T-helper 1 cell treated with Interleukin-12 subunit alpha and Interleukin-12 subunit beta and Interleukin-4 antibody, amounts not matched to agents 30 ng/mL and 1 ng/mL, for 36 hours (primary cell): ENCODE results near the gene TCERG1L. TPM values are rescaled to one million over a fixed set of nuclear protein-coding genes. Genes with fewer than 3 reads are reported as not detected.

Source experiments
- intact Hi-C: fragments of 100-400 bp; cut with micrococcal nuclease; formaldehyde crosslinking; loops from one replicate; pipeline ENCODE4 v1.15.1; 2024
- total RNA-seq: library from RNA; stranded (reverse); gene quantifications from 2 replicates; pipeline ENCODE4 v1.2.3, GENCODE V29; 2022

TCERG1L gene
- total RNA-seq, 1 donor from 2014 or later = not detected

DNA sequence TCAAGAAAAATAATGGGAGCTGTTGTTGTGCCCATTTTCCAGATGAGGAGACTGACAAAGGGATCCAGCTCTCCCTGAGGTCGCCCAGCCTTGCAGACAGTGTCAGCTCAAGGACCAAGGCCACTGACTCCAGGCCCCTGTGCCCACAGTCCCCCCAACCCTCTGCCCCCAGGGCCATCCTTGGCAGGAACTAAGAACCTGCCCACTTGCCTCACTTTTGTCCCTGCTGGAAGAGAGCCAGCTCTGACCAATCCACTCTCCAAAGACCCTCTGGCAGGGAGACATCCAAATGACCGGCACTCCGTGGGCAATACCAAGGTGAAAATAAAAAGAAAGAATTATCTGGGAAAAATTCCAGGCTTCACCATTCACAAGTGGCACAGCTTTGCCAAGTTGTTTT lies 101.3 kb downstream of the TCERG1L start:
- intact Hi-C loops = no loop called here

DNA sequence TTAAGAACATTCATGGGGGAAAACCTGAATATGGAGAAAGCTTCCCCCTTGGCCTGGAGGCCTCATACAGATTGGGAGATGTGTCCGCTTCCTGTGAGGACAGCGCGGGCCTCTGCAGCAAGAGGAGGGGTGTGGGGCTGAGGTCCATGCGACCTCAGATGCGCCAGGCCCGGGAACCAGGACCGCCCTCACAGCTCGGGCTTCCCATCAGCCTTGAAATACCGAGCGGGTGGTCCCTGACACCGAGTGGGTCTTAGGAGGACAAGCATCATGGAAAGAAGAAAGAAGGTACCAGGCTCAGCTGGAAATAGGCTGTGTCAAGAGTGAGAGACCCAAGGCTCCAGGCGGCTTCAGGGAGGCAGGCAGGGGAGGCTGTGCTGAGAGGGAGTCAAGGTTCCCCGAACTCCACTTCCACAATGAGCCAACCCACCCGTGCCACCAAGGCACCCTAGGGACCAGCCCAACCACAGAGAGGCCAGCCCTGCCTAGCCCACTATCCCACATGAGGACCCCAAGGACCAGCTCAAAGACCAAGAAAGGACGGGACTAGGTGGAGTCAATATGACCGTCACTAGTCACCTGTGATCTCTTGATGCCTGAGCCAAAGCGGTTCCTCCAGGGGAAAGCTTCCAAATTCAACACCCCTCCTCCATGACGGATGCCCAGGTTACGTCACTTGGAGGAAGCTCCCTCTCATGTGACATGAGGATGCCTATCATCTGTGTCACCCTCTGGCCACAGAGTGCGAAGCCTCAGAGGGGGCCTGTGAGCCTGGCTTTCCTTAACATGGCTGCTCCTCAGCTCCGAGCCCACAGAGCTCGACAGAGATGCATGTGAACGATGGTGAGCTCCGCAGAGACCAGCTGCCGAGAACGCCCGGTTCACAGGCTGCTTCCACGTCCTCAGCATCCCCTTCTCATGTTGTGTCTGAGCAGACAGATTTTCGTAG lies 103.7 kb downstream of the TCERG1L start:
- intact Hi-C loops = no loop called here

DNA sequence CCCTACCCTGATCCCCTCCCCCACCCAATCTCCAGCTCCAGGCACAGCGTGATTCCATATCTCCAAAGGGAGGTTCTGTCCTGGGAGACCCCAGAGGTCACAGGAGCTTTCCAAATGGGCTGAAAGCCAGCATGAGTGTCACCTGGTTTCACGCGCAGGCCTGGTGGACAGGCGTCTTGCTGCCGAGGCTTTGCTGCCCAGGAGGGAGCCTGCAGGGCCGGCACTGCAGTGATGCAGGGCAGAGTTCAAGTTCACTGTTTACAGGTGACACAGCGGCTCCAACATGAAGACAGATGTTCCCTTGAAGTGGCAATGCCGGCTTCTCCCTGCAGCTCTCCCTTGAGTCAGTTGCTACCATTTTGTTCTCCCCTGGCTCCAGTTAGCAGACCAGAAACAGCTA lies 104.3 kb downstream of the TCERG1L start:
- intact Hi-C loops = no loop called here

DNA sequence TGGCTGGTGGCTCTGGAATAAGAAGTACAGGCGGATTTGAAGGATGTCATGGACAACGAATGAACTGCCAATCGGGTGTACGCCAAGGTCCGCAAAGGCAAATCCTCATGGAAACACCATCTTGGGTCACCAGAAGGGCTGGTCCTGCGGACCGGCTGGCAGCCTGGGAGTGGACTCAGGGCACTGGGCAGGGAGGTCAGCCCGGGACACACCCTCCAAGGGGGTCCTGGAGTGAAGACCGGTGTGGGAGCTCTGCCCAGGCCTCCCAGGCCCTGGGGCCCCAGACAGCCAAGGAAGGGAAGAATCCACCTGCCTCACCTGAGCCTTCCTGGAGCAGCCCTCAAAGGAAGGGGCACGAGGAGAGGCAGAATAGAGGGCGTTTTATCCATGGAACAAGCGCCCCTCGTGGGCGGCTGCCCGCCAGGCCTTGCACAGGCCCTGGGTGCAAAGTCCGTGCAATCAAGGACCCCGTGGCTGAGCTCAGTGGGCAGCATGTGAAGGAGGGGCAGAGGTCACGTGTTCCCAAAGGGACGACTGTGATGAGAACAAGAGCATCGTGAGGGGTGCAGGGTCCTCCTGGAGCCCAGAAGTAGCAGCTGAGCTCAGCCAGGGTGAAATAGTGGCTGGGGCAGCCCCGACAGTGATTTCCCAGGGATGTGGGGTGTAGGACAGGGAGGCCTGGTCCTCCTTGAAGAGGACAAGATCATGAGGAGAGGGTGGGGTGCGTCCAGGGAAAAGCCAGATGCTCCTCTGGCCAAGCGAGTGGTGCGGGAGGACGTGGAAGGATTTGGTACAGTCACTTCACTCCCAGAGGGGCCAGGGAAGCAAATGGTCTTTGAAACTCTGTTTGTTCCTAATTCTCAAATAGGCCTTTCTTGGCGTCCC lies 105.2 kb downstream of the TCERG1L start:
- intact Hi-C loops = no loop called here

DNA sequence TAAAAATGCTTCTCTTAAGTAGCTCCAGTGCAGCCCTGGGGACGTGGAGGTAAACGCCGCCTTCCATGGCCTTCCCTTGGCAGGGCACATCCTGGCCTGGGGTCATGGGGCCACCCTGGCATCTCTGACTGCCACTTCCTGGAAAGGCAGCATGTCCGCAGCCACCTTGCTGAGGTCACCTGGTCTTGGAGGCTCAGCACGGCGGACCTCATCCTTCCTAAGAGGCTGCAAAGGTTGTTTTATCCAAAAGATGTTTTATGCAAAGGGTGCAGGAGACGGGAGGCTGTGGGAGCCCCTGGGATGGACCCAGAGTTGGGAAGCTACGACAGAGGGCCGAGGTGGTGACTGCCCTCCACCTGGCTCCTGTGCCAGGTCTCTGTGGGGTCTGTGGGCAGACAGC lies 106.0 kb downstream of the TCERG1L start:
- intact Hi-C loops = no loop called here

DNA sequence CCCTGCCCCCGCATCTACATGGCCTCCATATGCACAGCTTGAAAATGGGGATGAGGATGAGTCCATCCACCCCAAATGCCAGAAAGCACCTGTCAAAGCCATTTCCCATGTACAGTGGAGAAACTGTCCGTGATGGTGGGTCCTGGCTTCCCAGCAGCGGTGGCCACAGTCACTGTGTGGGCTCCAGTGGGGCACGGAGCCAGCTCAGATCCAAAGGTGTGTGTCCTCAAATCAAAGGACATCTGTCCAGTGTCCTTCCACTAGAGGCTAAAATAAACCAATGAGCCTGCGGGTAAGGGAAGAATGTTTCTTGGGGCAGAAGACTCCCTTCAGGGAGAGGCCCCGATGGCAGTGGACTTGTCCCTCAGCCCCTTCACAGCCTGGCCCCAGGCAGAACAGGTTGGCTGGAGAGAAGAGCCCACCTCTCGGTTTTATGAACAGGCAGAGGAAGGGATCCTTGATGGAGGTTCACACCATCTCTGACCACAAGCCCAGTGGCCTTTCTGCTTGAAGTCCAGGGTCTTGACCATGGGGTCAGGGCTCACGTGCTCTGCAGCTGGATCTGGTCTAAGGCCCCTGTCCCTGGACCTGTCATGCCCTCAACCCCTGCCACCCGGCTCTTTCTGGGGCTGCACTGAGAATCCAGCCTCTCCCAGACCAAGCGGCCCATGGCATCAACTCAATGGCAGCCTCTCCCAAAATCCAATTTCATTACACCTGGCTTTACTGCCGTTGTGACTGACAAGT lies 106.9 kb downstream of the TCERG1L start:
- intact Hi-C loops = no loop called here

DNA sequence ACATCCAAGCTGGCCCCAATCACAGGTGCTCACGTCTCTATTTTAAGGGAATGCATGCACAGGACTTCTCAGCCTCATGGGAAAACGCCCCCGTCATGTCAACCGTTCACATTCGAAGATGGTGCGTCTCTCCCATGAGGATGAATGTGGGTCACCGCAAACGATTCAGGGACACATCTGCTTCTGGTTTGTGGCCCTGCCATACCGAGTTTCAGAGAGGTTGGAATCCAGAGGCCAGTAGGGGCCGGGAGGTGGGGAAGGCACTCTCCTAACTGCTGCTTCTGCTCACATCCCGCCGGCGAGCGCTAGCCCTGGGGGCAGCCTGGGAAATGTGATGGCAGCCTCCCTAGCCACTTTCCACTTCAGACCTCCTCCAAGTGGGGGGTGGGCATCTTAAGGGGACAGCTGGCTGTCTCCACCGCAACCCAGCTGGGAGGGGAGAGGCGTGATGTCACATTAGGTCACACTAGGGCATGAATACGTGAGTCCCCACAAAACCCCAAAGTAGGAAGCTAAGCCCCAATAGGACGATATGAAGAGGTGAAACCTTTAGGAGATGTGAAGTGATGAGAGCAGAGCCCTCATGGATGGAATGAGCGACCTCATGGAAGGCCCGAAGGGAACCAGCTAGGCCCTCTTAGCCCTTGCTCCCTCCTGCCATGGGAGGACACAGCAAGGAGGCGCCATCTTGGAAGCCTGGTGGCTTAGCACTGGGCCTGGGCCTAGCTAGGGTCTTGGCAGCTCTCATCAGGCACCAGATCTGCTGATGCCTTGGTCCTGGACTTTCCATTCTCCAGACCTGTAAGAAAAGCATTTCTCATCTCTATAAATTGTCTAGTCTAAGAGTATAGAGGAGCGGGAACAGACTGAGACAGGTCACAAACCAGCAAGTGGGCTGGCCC lies 107.8 kb downstream of the TCERG1L start:
- intact Hi-C loops = no loop called here

DNA sequence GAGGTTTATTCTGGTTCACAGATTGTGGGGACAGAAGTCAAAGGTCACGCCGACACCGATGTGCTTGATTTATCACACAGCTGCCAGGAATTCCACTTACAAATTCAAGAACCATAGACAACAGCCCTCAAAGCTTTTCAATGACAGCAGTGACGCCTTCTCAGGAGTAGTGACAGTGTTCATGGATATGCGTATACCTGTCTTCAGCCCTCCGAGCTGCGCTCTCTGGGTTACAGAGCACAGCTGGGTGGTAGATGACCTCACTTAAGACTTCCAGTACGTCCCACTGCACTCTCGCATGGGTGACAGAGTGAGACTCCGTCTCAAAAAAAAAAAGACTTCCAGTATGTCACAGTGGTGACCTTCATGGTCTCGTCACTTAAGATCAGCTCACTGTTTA lies 108.5 kb downstream of the TCERG1L start:
- intact Hi-C loops = no loop called here

DNA sequence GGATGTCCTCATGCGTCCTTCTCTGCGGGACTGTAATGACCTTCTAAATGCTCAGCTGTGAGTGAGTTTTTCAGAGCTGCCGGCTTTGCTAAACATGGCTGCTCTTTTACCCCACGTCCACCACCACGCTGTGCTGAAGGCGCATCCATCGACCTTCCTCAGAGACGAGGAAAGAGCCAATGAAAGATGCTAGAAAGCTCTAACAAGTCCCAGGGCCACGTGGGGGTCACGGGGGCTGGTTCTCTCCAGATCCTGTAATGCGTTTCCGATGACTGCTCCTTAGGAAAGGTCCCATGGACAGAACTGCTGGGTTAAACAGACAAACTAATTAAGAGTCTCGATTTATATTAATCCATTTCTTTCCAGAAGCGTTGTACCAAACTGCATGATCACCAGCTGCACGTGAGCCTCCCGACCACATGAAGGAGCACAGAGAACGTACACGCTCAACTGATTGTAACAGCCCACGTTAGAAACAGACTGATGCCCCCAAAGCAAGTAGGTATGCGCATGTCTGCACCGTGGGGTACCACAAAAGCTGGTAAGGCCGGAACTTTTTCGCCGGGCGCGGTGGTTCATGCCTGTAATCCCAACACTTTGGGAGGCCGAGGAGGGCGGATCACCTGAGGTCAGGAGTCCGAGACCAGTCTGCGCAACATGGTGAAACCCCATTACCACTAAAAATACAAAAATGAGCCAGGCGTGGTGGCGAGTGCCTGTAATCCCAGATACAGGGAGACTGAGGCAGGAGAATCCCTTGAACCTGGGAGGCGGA lies 109.6 kb downstream of the TCERG1L start:
- intact Hi-C loops = no loop called here

DNA sequence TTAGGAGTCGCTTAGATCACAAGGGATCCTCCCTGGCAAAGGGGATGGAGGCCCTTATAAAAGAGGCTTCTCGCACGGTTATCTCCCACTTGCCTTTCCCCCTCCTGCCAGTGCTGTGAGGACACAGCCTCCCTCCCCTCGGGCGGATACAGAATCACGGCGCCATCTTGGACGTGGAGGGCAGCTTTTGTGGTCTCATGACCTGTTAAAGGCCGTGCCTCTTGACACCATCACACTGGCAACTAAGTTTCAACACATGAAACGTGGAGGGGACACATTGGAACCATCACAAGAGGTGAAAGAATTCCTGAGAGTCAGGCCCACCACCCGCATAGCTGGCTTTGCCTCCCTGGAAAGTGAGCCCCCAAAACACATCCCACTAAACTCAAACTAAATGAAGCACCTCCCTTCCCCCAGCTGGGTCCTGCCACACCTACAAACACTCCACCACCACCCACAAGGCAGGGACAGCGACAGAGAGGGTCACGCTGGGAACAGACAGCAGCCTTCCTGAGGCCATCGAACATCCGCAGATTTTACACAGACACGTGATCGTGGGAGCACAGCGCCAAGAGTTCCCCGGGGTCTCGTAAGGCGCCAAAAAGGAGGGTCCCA lies 110.6 kb downstream of the TCERG1L start:
- intact Hi-C loops = no loop called here

DNA sequence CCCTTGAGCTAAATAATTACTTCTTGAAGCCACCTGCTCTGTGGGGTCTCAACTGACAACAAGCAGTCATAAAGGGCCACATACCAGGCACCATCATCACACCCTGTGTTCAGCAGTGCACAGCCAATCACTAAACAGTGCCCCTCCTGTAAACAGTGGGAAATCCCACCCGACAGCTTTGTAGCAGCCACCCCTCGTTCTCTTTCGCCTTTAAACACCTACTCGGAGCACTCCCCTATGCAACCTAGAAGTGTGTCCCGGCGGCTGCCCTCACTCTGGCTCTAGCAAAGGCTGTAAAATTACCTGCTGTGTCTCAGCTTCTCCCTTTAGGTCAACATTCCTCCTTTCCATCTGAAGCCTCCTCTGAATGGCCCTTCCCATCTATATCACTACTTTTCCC lies 111.9 kb downstream of the TCERG1L start:
- intact Hi-C loops = no loop called here

DNA sequence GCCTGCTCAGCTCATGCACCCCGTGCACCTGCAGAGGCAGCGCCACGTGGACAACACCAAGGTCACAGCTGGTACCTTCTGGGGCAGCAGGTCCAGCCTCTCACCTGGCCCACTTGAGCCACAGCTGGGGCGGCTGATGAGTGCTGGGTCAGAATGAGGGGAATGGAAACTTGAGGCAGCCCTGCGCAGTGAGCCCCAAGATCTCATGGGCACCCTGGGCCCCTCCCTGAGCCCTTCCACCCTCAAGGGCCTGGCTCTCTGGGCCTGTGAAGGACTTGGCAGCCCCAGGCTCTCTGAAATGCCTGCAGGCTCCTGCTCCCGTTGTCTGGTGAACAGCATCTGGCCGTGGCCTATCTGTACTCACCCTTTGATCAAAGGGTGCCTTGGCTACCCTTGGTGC lies 112.7 kb downstream of the TCERG1L start:
- intact Hi-C loops = no loop called here

DNA sequence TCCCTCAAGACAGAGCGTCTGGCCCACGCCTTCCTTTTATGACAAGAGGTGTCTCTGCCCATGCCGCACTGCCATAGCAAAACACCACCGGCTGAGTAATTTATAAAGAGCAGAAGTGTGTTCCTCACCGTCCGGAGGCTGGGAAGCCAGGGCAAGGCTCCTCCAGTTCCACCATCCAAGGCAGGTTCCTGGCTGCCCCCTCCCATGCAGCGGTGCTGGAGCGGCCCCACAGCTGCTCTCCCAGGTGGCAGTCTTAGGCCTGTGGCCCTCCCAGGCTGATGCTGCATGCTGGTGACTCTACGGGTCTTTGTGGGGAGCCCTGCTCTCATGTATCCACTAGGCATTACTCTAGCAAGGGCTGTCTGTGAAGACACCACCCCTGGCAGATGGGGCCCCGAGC lies 113.1 kb downstream of the TCERG1L start:
- intact Hi-C loops = no loop called here

DNA sequence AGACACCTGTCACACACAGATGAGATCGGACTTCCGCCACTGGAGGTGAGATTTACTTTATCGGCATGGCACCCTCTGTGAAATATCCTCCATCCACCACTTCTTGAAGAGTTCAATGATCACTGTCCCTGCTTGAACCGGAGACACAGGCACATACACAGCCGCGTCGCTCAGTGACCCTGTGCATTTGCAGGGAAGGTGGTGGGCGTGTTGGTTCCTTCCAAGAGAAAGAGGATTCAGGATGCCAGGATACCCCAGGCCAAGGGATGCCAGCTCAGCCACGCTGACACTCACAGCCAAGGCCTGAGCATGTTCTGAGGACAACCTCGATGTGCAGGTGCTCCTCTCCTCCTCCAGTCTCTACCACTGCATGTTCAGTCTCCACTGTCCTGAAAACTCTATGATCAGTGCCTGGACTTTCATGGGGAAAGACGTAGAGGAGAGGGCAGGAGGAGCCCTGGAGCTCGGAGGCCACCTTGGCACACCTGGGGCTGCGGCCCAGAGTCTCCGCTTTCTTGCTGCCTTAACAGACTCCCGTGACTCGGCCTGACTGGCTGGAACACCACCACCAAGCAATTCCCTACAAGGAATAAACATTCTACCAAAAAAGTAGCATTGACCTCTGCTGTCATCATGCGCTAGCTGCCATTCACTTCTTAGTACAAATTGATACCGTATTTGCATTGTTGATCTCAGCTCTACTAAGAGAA lies 115.2 kb downstream of the TCERG1L start:
- intact Hi-C loops = no loop called here

DNA sequence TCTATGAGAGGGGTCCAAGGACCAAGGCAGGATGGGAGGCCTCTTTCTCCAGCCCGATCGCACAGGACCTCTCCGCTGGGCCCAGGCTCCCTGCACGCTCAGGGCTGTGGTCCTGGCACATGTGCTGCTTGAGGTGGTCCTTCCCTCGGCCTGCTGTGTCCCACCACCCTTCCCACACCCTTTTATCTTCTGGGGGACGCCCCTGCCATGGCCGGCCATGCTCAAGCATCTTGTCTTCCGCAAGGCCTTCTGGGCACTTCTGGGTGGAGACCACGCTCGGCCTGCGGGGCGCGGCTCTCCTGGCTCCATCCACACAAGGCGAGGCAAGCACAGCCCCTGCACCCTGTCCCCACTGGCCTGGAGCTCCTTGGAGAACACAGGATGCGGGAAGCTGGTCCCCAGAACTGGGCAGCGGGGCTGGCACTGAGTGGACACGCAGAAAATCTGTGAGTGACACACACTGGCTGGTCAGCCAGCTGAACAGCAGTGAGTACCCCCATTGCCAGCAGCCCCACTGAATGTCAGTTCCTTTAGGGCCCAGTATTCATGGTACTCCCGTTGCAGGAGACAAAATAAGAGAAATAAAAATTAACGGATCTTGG lies 115.9 kb downstream of the TCERG1L start:
- intact Hi-C loops = no loop called here

DNA sequence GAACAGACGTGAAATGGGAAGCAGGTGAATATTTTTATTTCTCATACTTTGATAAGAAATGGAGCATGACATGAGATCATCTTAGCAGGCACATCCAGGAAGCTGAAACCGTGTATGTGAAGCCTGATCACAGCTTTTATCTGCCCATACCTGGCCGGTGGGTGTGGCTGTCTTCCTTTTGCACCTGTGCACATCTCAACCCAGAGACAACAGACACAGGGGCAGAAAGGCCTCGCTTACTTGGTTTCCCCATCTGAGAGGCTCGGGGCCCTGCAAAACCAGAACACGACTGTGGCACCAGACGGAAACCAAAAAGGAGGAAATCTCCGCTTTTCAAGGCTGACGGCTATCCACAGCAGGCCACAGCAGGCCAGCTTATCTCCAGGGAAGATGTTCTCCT lies 116.4 kb downstream of the TCERG1L start:
- intact Hi-C loops = no loop called here

DNA sequence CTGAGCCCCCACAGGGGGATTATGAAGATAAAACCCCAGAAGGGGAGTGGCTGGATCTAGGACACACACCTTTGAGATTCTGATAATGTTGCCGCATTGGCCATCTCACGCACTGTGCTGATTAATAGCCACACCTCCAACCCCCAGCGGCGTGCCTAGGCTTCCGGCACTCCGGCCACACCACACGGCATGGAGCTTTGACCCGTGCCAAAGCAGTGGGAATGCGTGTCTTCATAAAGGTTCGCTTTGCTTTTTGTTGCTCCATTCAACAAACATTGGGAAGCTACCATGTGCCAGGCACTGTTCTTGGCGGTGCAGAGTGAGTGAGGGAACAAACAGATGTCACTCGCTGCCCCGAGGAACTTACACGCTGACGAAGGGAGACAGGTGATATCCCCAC lies 117.6 kb downstream of the TCERG1L start:
- intact Hi-C loops = no loop called here

DNA sequence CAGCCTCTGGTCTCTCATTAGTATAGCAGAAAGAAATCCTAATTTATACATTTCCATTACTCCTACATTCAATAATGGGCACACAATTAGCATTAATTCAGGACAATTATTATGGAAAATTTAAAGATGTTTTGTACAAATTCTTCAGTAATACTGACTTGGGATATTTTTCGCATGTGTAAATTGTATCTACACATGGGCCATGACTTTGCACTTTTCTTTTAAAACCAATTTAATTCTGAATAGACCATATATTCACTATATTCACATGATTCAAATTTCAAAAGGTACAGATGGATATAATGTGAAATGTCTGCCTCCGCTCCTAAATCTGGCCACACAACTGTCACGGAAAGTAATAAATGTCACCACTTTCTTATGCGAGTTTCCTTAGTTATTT lies 123.0 kb downstream of the TCERG1L start:
- intact Hi-C loops = no loop called here
